Neuronal stem cell (in vitro differentiated cells): ENCODE results near the gene PLSCR5. TPM values are rescaled to one million over a fixed set of nuclear protein-coding genes. Genes with fewer than 3 reads are reported as not detected.

ENCODE experiments used
- DNase-seq: peaks from one replicate; pipeline ENCODE4 v3.0.0-alpha.2; 2013; ENCODE audit warnings: low spot score
- H2AFZ ChIP-seq: one replicate; pipeline ENCODE4 v1.6.1; 2013; ENCODE audit warnings: mild to moderate bottlenecking, low read length, inconsistent platforms
- H2AK5ac ChIP-seq: 2 replicates; pipeline ENCODE4 v1.6.1; 2013; ENCODE audit warnings: low read depth, mild to moderate bottlenecking, inconsistent platforms, low read length, moderate library complexity, mixed read lengths
- H2BK120ac ChIP-seq: 2 replicates; pipeline ENCODE4 v1.6.1; 2013; ENCODE audit warnings: low read depth, mild to moderate bottlenecking, inconsistent platforms, low read length, moderate library complexity, mixed read lengths
- H2BK12ac ChIP-seq: one replicate; pipeline ENCODE4 v1.6.1; 2013; ENCODE audit warnings: low read length, inconsistent platforms
- H2BK15ac ChIP-seq: 2 replicates; pipeline ENCODE4 v1.6.1; 2013; ENCODE audit warnings: mild to moderate bottlenecking, low read length, inconsistent platforms, mixed read lengths
- H2BK5ac ChIP-seq: one replicate; pipeline ENCODE4 v1.6.1; 2013; ENCODE audit warnings: inconsistent platforms, mild to moderate bottlenecking, low read length, moderate library complexity
- H3K14ac ChIP-seq: one replicate; pipeline ENCODE4 v1.6.1; 2013; ENCODE audit warnings: low read length, inconsistent platforms
- H3K18ac ChIP-seq: 2 replicates; pipeline ENCODE4 v1.6.1; 2013; ENCODE audit warnings: low read length, inconsistent platforms
- H3K23ac ChIP-seq: 2 replicates; pipeline ENCODE4 v1.6.1; 2013; ENCODE audit warnings: low read depth, mild to moderate bottlenecking, mixed read lengths, low read length, inconsistent platforms; ENCODE audit not compliant: poor library complexity
- H3K27ac ChIP-seq: replicated peaks from 3 replicates; pipeline ENCODE4 v1.5.1; 2013; ENCODE audit warnings: low read length, inconsistent platforms
- H3K27me3 ChIP-seq, 3 experiments: 2 replicates each; pipeline ENCODE4 v1.6.1; 2013; ENCODE audit warnings: low read length in 3 of 3, mild to moderate bottlenecking in 2 of 3, inconsistent platforms in 1 of 3, low read depth in 1 of 3, mixed read lengths in 1 of 3, moderate library complexity in 1 of 3; ENCODE audit not compliant: control insufficient read depth in 3 of 3, insufficient read depth in 3 of 3
- H3K36me3 ChIP-seq, 2 donors: replicated peaks in 1 of 2; 2 replicates each; pipeline ENCODE4 v1.6.1; 2013; ENCODE audit warnings: low read length in 2 of 2; ENCODE audit not compliant: control insufficient read depth in 2 of 2, insufficient read depth in 2 of 2
- H3K4ac ChIP-seq: 2 replicates; pipeline ENCODE4 v1.6.1; 2013; ENCODE audit warnings: inconsistent platforms, mild to moderate bottlenecking, low read length, moderate library complexity
- H3K4me1 ChIP-seq, 2 donors: 1 replicate in 1 of 2; 2 replicates in 1 of 2; pipeline ENCODE4 v1.6.1; 2013; ENCODE audit warnings: low read length in 2 of 2, low read depth in 1 of 2; ENCODE audit not compliant: control insufficient read depth in 2 of 2, insufficient read depth in 1 of 2
- H3K4me2 ChIP-seq: one replicate; pipeline ENCODE4 v1.6.1; 2013; ENCODE audit warnings: mild to moderate bottlenecking, low read length, inconsistent platforms; ENCODE audit not compliant: insufficient read depth, poor library complexity, severe bottlenecking
- H3K4me3 ChIP-seq, 2 donors: 2 replicates each; pipeline ENCODE4 v1.5.1; 2013; ENCODE audit warnings: low read length in 2 of 2, mild to moderate bottlenecking in 2 of 2, inconsistent platforms in 1 of 2, moderate library complexity in 1 of 2
- H3K79me1 ChIP-seq: one replicate; pipeline ENCODE4 v1.6.1; 2013; ENCODE audit warnings: low read depth, mild to moderate bottlenecking, inconsistent platforms, low read length, moderate library complexity
- H3K9ac ChIP-seq: one replicate; pipeline ENCODE4 v1.6.1; 2013; ENCODE audit warnings: mild to moderate bottlenecking, low read depth, low read length, inconsistent platforms; ENCODE audit not compliant: poor library complexity
- H3K9me3 ChIP-seq, 2 donors: replicated peaks in 1 of 2; 2 replicates each; pipeline versions ENCODE3 to v1.6.1; 2013; ENCODE audit warnings: low read length in 2 of 2, mild to moderate bottlenecking in 2 of 2, inconsistent platforms in 1 of 2, low read depth in 1 of 2, mixed read lengths in 1 of 2, moderate library complexity in 1 of 2; ENCODE audit not compliant: control insufficient read depth in 2 of 2, insufficient read depth in 1 of 2
- H4K8ac ChIP-seq: one replicate; pipeline ENCODE4 v1.6.1; 2013; ENCODE audit warnings: low read depth, mild to moderate bottlenecking, inconsistent platforms, low read length, moderate library complexity
- H4K91ac ChIP-seq: one replicate; pipeline ENCODE4 v1.6.1; 2013; ENCODE audit warnings: low read length, low read depth, mild to moderate bottlenecking, inconsistent platforms; ENCODE audit not compliant: poor library complexity
- WGBS, 2 donors: extraction: QIAGEN DNeasy Blood & Tissue Kit; methylation state at CpG; one replicate each; pipeline ENCODE4 v1.1.7; 2013; ENCODE audit warnings: missing lambda C conversion rate in 2 of 2, mixed read lengths in 1 of 2; ENCODE audit not compliant: insufficient read length in 2 of 2, insufficient replicate concordance in 1 of 2; ENCODE audit errors: extremely low coverage in 2 of 2; 5-methylcytosine and 5-hydroxymethylcytosine counted together
- polyA plus RNA-seq, 2 experiments: library from polyadenylated mRNA; stranded (reverse); fragments of 200-250 nt; gene quantifications; one replicate each; pipeline ENCODE4 v1.2.3, GENCODE V29; 2013

The PLSCR5 gene, protein sequence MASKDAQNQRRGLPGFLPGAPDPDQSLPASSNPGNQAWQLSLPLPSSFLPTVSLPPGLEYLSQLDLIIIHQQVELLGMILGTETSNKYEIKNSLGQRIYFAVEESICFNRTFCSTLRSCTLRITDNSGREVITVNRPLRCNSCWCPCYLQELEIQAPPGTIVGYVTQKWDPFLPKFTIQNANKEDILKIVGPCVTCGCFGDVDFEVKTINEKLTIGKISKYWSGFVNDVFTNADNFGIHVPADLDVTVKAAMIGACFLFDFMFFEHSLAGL
- not detected for polyA plus RNA-seq (2013, experiment 1 of 2)
- not detected for polyA plus RNA-seq (2013, experiment 2 of 2)

DNA sequence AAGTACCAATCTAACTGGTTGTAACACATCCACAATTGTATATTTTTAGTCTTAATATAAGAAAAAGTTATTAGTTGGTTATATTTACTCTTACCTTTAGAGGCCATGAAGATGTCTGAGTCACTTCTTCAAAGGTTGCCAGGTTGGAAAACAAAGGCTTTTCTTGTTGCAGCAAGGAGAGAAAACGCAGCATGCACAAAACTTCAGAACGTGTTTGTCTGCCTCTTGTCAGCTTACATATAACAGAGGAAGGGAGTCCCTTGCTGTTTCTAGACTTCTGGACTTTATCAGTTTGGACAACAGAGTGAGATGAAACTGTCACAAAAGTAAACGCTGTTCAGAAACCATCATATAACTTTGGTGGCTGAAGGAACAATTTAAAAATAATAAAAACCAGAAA is at the start of gene PLSCR5:
PLSCR5 (minus strand) TSS at position 241 of the 400 bp plus-strand sequence; CDS start at position 107, 134 bp downstream.
- no peak within 1 kb of the TSS for H2AK5ac ChIP-seq
- H3K18ac ChIP-seq: no peak within 1 kb of the TSS
- no peak within 1 kb of the TSS for H3K4ac ChIP-seq
- H3K9me3 ChIP-seq: no peaks in the 10 kb centered on the region
- peak within 1 kb of the TSS; percentile 31 for H2AFZ ChIP-seq
- H2BK5ac ChIP-seq: no peak within 1 kb of the TSS
- H2BK15ac ChIP-seq: no peak within 1 kb of the TSS
- DNase-seq: no peak
- H2BK12ac ChIP-seq: no peak within 1 kb of the TSS
- H3K14ac ChIP-seq: no peak within 1 kb of the TSS
- H3K27me3 ChIP-seq: no peaks in the 10 kb centered on the region
- no peaks in the 10 kb centered on the region for H3K36me3 ChIP-seq
- H3K23ac ChIP-seq: no peak within 1 kb of the TSS
- no CpG with 5 or more reads among the region's 3 CpGs for WGBS, 2 donors
- H3K4me2 ChIP-seq: no peak within 1 kb of the TSS
- no peak within 1 kb of the TSS for H3K9ac ChIP-seq
- H3K4me1 ChIP-seq: no peaks in the 10 kb centered on the region
- no peaks in the 10 kb centered on the region for H3K79me1 ChIP-seq
- no peak within 1 kb of the TSS for H3K4me3 ChIP-seq
- no peak within 1 kb of the TSS for H4K8ac ChIP-seq
- no peak within 1 kb of the TSS for H4K91ac ChIP-seq
- no peak within 1 kb of the TSS for H3K27ac ChIP-seq
- no peak within 1 kb of the TSS for H2BK120ac ChIP-seq

DNA sequence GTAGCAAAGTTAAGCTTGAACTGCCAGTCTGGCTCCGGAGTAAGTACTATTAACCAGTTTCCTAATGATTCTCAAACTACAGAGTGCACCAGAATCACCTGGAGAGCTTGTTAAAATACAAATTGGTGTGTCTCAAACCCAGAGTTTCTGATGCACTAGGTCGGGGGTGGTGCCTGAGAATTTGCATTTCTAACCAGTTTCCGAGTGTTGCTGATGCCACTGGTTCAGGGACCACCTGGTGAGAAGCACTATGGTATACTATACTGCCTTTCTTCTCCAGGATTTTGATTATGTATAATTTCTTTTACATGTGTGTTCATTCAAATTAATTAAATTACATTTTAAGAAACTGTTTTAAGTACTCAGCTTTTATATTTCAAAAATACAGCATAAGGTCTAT is 48.8 kb upstream of the PLSCR5 start:
- H4K91ac ChIP-seq: no peak overlapping the region

DNA sequence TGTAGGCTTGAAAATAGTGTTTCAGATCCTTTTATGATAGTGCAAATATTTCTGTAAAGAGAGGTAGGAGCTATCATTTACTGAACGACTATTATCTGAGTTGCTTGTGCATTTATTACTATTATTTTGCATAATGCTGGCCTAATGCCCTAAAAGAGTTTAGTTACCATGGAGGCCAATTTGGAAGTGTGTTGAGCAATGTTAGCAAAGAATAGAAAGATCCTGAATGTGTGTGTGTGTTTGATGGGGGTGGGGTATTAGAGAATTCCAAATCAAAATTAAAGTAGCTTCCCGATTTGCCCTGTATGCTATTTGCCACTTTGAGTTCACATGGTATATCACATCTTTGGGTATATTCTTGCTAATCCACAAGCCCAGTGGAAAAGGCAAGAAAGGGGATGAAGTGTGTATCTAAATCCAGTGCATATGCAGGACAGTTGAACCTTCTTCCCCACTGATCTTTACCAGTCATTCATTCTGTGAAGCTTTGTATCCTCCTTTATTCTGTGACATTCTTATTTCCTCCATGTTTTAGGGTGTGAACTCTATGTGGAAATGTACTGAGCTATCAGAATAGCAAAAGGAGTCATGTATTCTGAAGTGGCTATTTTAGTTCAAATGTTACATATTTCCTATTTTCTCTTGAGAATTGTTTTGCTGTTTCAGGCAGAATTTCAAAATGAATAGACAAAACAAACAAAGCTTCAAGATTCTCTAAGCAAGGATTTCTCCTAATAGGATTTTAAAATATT is 45.7 kb upstream of the PLSCR5 start:
- Histone ChIP-seq H3K27me3 (no peaks in the 10 kb centered on the region), H3K79me1 (no peaks in the 10 kb centered on the region), H3K36me3 (no peaks in the 10 kb centered on the region), H3K23ac (no peak overlapping the region), H4K8ac (no peak overlapping the region), H2AK5ac (no peak overlapping the region), H2BK120ac (no peak overlapping the region), H2AFZ (no peak overlapping the region), H3K4me3 (no peak overlapping the region), H3K4me1 (peaks cover 0 to 2% of the 10 kb centered on the region in 2 donors), H3K4me2 (no peak overlapping the region), H4K91ac (no peak overlapping the region), H3K9ac (no peak overlapping the region), H2BK15ac (no peak overlapping the region), H3K4ac (no peak overlapping the region), H3K9me3 (no peaks in the 10 kb centered on the region), H3K14ac (no peak overlapping the region), H3K18ac (no peak overlapping the region), H3K27ac (no peak overlapping the region), H2BK12ac (no peak overlapping the region), H2BK5ac (no peak overlapping the region)
- DNase-seq: no peak
- WGBS, 2 donors: no CpG with 5 or more reads among the region's 2 CpGs

More for the DNA sequence above, 48.8 kb upstream of the PLSCR5 start:
- Histone ChIP-seq H3K79me1 (no peaks in the 10 kb centered on the region), H2BK120ac (no peak overlapping the region), H3K4me2 (no peak overlapping the region), H4K8ac (no peak overlapping the region), H2BK5ac (no peak overlapping the region), H2AFZ (no peak overlapping the region), H3K4me3 (no peak overlapping the region), H3K27me3 (no peaks in the 10 kb centered on the region), H3K27ac (no peak overlapping the region), H3K18ac (no peak overlapping the region), H3K4ac (no peak overlapping the region), H2BK15ac (no peak overlapping the region), H2AK5ac (no peak overlapping the region), H3K36me3 (no peaks in the 10 kb centered on the region), H3K9ac (no peak overlapping the region), H2BK12ac (no peak overlapping the region), H3K14ac (no peak overlapping the region), H3K23ac (no peak overlapping the region), H3K9me3 (peaks cover 0 to 4% of the 10 kb centered on the region in 2 donors), H3K4me1 (peaks cover 2% of the 10 kb centered on the region in 2 donors)
- no peak for DNase-seq
- no CpG with 5 or more reads among the region's 3 CpGs for WGBS, 2 donors

DNA sequence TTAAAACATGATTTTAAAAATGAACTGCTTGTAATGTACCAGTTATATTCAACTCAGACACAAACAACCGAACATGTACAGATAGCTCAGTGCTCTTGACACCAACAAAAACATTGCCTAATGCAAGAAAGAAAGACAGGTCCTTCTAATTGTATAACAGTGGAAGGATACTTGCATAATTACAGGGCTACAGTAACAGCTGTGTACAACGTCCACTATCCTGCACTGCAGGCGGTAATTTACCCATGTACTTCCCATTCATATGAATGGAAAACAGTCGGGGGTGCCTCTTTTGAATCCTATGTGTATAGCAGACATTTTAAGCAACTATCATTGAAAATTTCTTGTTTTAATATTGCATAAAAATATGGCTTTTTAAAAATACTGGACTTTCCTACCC is 41.1 kb upstream of the PLSCR5 start:
- Histone ChIP-seq H3K4me1 (no peaks in the 10 kb centered on the region), H4K91ac (no peak overlapping the region), H3K27ac (no peak overlapping the region), H2AK5ac (no peak overlapping the region), H3K9me3 (no peaks in the 10 kb centered on the region), H2BK12ac (no peak overlapping the region), H3K23ac (no peak overlapping the region), H3K9ac (no peak overlapping the region), H4K8ac (no peak overlapping the region), H3K4me2 (no peak overlapping the region), H3K79me1 (no peaks in the 10 kb centered on the region), H2BK5ac (no peak overlapping the region), H2BK120ac (no peak overlapping the region), H3K14ac (no peak overlapping the region), H2BK15ac (no peak overlapping the region), H3K36me3 (no peaks in the 10 kb centered on the region), H3K27me3 (no peaks in the 10 kb centered on the region), H3K4ac (no peak overlapping the region), H2AFZ (peak overlapping the region; percentile 36), H3K4me3 (no peak overlapping the region), H3K18ac (no peak overlapping the region)
- no CpG with 5 or more reads among the region's 4 CpGs for WGBS, 2 donors
- no peak for DNase-seq
